Stimulated activated CD4-positive, alpha-beta T cell treated with anti-CD3 and anti-CD28 coated beads, Interleukin-4, amount 100 ng/mL, for 4 hours (primary cell): Measurements from ENCODE around the gene WDR47.
"Not testable (repeated sequence)": the region's sequence is repeated elsewhere in the genome, so short reads cannot be mapped to it uniquely, and the experiment has no call there.

Experiments used
- DNase-seq, 2 experiments: peaks; one replicate each; pipeline ENCODE4 v3.0.0-alpha.2; 2020

WDR47 gene

GRCh38 chr1:109041621-109042468, at the start of gene WDR47:
WDR47 (minus strand) TSS chr1:109042102; CDS start chr1:109023512, 18,590 bp downstream.
- peak; percentile 93 to 96 for DNase-seq

GRCh38 chr1:109091078-109091838, 49.4 kb upstream of the WDR47 start:
- no peak for DNase-seq

DNA sequence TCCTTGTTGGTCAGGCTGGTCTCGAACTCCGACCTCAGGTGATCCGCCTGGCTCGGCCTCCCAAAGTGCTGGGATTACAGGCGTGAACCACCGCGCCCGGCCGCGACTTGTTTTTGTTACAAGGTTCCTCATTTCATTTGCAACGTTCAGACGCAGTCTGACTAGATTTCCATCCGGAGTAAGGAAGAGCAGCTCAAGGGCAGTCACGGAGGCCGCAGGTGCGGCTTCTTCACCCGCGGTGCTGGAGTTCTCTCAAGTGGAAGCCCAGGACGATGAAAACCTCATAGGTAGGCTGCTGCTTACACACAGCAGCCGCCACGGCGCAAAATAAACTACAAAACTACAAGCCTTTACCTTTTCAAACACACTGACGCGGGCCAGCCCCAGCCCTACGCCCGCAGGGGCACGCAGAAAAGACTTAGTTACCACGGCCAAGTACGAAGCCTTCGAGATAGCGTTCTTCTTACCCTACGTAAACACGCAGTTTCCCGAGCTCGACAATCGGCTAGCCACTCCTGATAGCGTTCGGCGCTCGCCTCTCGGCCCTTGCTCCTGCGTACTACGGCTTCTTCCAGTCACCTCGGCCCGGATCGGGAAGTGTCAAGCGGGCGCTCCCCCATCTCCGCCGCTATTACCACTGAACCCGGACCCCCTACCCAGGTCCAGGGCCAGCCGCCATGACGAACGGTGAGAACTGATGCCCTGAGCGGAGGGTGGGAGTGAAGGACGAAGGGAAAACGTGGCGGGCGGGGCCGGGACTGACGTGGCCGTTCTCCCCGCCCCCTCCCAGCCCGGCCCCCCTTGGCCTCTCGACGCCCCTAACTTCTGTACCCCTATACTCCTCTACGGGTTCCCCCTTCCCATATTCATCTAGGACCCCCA, 48.5 kb upstream of the WDR47 start, which contains the start of gene TMEM167B:
TSS of gene TMEM167B (plus strand) at position 569 of the 882 bp plus-strand sequence. CDS start at position 678, 109 bp downstream.
- peak; percentile 77 to 86 for DNase-seq

GRCh38 chr1:109089242-109090015, 47.5 kb upstream of the WDR47 start:
- DNase-seq, result no peak

DNA sequence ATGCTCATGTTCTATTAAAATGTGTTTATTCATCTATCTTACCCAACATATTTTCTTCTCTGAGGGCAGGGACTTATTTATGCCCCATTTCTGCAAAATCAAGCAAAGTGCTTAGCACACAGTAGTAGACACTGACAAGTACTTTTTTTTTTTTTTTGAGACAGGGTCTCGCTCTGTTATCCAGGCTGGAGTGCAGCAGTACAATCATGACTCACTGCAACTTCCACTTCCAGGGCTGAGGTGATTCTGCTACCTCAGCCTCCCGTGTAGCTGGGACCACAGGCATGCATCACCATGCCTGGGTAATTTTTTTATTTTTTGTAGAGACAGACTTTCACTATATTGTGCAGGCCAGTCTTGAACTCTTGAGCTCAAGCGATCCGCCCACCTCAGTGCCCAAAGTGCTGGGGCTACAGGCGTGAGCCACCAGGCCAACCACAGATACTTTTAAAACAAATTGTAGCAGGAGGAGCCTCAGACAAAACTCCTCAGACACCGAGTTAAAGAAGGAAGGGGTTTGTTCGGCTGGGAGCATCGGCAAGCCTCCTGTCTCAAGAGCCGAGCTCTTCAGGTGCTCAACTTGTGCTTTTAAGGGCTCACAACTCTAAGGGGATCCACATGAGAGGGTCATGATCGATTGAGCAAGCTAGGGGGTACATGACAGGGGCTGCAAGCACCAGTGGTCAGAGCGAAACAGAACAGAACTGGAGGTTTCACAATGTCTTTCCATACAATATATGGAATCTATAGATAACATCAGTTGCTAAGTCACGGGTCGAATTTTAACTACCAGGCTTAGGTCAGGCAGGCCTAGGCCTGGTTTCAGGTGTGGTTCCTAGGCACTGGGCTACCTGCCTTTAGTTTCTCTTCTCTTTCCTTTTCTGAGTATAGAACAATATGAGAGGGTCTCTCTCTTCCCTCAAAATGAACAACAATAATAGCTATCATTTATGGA, 42.9 kb upstream of the WDR47 start:
- no peak for DNase-seq

- DNase-seq, result no peak
Measured at GRCh38 chr1:109083923-109084322, 42.0 kb upstream of the WDR47 start.

DNA sequence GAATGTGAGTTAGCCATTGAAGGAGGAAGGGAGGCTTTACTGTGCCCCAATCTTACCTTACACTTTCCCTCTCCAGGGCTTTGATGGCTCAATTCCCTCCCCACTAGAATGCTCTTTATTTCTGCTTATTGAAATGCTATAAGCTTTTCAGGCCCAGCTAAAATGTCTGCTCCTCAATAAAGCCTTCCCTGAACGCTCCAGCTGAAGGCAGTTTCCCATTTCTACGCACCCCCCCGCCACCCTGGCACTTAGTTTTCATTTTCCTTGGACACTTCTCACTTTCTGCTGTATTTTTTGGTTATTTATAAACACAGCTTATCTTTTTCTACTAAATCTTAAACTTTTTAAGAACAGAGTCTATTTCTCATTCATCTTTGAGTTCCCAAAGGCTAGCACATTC, 41.6 kb upstream of the WDR47 start:
- no peak for DNase-seq

- DNase-seq, result no peak
Measured at GRCh38 chr1:109080441-109081082, 38.7 kb upstream of the WDR47 start.

- DNase-seq, result no peak
Measured at GRCh38 chr1:109079240-109079622, 37.3 kb upstream of the WDR47 start.

DNA sequence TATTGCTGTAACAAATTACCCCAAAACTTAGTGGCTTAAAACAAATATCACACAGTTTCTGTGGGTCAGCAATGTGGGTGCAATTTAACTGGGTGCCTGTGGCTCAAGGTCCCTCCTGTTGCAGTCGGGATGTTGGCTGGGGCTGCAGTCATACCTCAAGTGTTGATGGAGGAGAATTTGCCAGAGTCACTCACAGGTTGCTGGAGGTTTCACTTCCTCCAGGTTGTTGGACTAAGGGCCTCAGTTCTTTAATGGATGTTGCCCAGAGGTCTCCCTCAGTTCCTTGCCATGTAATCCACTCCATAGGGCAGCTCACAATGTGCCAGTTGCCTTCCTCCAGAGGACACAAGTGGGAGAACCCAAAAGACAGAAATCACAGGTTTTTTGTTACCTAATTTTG, 36.4 kb upstream of the WDR47 start:
- DNase-seq, result no peak

DNA sequence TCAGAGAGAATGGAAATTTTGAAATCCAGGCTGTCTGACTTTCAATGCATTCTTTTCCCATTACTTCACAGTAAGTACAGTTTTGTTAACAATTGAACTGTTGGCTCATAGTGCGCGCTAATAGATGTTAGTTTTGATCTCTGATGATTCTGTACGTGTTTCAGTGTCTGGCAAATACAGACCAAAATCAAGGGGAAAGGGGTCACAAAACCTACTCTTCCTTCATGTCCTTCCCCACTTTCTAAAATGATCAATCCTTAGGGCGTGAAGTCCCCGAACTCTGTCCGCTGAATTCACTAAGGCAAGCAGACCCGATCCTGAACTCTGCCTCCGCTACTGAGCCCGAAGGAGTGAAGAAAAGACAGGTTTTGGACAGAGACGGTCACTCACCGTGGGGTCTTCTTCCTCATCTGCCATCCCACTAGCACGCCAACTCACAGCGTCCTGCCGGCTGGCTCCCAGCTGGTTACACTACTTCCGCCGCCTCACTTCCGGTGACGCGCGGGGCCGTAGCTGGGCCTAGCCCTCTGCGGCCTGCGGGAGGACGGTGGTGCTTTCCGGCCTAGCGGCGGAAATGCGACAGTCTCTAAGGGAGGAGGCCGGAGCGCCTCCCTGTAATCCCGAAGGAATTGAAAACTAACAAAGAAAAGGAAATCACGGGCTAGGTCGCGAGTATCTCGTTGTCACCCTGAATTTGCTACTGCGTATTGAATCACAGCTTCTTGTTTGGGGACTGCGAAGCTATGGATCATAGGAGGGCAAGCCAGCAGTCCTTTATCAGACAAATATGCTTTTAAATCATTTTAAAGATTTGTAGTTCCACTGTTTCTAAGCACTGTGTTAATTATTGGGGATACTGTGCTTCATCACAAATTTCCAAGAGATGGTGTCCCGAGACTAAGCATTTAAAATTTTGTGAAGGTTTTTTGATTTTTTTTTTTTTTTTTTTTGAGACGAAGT, 33.9 kb upstream of the WDR47 start, which contains the start of gene TAF13:
TSS of gene TAF13 (minus strand) at position 473 of the 960 bp plus-strand sequence. CDS start at position 417, 56 bp downstream.
- peak; percentile 81 to 83 for DNase-seq

DNA sequence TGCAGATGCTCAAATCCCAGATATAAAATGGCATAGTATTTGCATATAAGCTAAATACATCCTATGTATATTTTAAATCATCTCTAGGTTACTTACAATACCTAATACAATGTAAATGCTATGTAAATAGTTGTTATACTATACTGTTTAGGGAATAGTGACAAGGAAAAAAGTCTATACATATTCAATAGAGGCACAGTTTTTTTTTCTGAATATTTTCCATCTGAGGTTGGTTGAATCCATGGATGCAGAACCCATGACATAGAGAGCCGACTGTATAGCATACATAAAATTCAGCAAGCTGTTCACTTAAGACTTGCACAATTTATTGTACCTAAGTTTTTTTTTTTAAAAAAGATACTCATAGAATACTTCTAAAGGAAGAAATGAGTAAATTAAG, 27.4 kb upstream of the WDR47 start:
- no peak for DNase-seq

- no peak for DNase-seq
Measured at GRCh38 chr1:109067883-109068282, 26.0 kb upstream of the WDR47 start.

GRCh38 chr1:109065137-109065536, 23.2 kb upstream of the WDR47 start:
- no peak for DNase-seq

GRCh38 chr1:109061183-109061582, 19.3 kb upstream of the WDR47 start:
- no peak for DNase-seq

DNA sequence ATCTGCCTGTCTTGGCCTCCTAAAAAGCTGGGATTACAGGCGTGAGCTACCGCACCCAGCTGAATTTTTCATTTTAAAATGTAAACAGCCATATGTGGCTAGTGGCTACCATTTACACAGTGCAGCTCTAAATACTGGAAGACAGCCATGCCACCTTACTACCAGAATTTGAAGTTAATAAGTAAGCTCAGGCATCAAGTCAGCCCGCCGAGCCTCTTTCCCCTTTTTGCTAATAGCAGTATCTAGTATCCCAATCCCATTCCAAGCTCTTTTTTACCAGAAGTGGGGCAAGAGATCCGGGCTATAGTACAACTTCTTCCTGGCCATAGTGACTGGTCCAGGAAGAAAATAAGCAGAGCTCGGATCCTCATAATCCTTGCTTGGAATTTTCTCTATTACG, 18.8 kb upstream of the WDR47 start:
- no peak for DNase-seq

GRCh38 chr1:109059026-109059425, 17.1 kb upstream of the WDR47 start:
- no peak for DNase-seq

DNA sequence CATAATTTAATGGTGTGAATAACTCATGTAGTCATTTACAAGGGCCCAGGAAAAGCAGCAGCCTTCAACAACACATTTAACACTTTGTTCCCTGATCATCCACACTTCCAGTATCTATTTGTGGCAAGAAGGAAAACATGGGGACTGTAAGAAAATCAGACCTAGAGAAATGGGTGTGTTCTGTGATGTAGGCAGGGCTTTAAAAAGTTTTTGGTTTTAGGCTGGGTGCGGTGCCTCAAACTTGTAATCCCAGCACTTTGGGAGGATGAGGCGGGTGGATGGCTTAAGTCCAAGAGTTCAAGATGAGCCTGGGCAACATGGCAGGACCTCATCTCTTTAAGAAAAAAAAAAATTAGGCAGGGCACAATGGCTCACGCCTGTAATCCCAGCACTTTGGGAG, 14.2 kb upstream of the WDR47 start:
- DNase-seq, result no peak

GRCh38 chr1:109052145-109052544, 10.2 kb upstream of the WDR47 start:
- not testable (repeated sequence) for DNase-seq
